ENCODE measurements around the gene HS2ST1.

- TF ChIP-seq CTCF (IDR thresholded peaks at IDR 0.05): no peak
- TF ChIP-seq POLR2A (IDR thresholded peaks at IDR 0.05): no peak
These were observed 235.0 kb downstream of the HS2ST1 start for GRCh38 chr1:87149241-87150041.

Data from uterus (tissue), 2 donors.